ENCODE results near the gene APOLD1. TPM values are rescaled to one million over a fixed set of nuclear protein-coding genes. Genes with fewer than 3 reads are reported as not detected.

The APOLD1 gene
- total RNA-seq, 1 donor from 2014 or later: 10.5 TPM

- Mint-ChIP-seq H3K27ac (ENCODE audit: unreplicated experiment) (peak overlapping the region; percentile 99), H3K27me3 (ENCODE audit: unreplicated experiment) (no peaks in the 10 kb centered on the region), H3K9me3 (ENCODE audit: unreplicated experiment) (no peaks in the 10 kb centered on the region), H3K4me1 (ENCODE audit: unreplicated experiment) (peaks cover 50% of the 10 kb centered on the region), H3K4me3 (ENCODE audit: unreplicated experiment) (peak overlapping the region; percentile 72), H3K36me3 (ENCODE audit: unreplicated experiment) (no peaks in the 10 kb centered on the region)
- no peak for TF ChIP-seq CTCF (IDR thresholded peaks at IDR 0.05)
- DNase-seq (ENCODE audit: extremely low spot score, unreplicated experiment): no peak
These were observed 869 bp downstream of the APOLD1 start for GRCh38 chr12:12786351-12786705.

- Mint-ChIP-seq H3K36me3 (ENCODE audit: unreplicated experiment) (no peaks in the 10 kb centered on the region), H3K4me1 (ENCODE audit: unreplicated experiment) (peaks cover 55% of the 10 kb centered on the region), H3K27me3 (ENCODE audit: unreplicated experiment) (no peaks in the 10 kb centered on the region), H3K4me3 (ENCODE audit: unreplicated experiment) (peak overlapping the region; percentile 72), H3K27ac (ENCODE audit: unreplicated experiment) (peak overlapping the region; percentile 99), H3K9me3 (ENCODE audit: unreplicated experiment) (no peaks in the 10 kb centered on the region)
- peak; percentile 90 for DNase-seq (ENCODE audit: extremely low spot score, unreplicated experiment)
- no peak for TF ChIP-seq CTCF (IDR thresholded peaks at IDR 0.05)
These were observed 1.5 kb downstream of the APOLD1 start for GRCh38 chr12:12786706-12787601.

- no peak for DNase-seq (ENCODE audit: extremely low spot score, unreplicated experiment)
- Mint-ChIP-seq H3K27ac (ENCODE audit: unreplicated experiment) (peak overlapping the region; percentile 89), H3K4me3 (ENCODE audit: unreplicated experiment) (peak overlapping the region; percentile 18), H3K36me3 (ENCODE audit: unreplicated experiment) (no peaks in the 10 kb centered on the region), H3K4me1 (ENCODE audit: unreplicated experiment) (peaks cover 57% of the 10 kb centered on the region), H3K27me3 (ENCODE audit: unreplicated experiment) (no peaks in the 10 kb centered on the region), H3K9me3 (ENCODE audit: unreplicated experiment) (no peaks in the 10 kb centered on the region)
- no peak for TF ChIP-seq CTCF (IDR thresholded peaks at IDR 0.05)
These were observed 2.7 kb downstream of the APOLD1 start for GRCh38 chr12:12788131-12788530.

- Mint-ChIP-seq H3K36me3 (ENCODE audit: unreplicated experiment) (no peaks in the 10 kb centered on the region), H3K9me3 (ENCODE audit: unreplicated experiment) (no peaks in the 10 kb centered on the region), H3K4me1 (ENCODE audit: unreplicated experiment) (peaks cover 57% of the 10 kb centered on the region), H3K4me3 (ENCODE audit: unreplicated experiment) (peak overlapping the region; percentile 44), H3K27ac (ENCODE audit: unreplicated experiment) (peak overlapping the region; percentile 89), H3K27me3 (ENCODE audit: unreplicated experiment) (no peaks in the 10 kb centered on the region)
- no peak for DNase-seq (ENCODE audit: extremely low spot score, unreplicated experiment)
- TF ChIP-seq CTCF (IDR thresholded peaks at IDR 0.05): peak; percentile 87
These were observed 3.4 kb downstream of the APOLD1 start for GRCh38 chr12:12788675-12789368.

GRCh38 chr12:12790956-12791355 is 5.5 kb downstream of the APOLD1 start:
- DNase-seq (ENCODE audit: extremely low spot score, unreplicated experiment): no peak
- H3K4me3 Mint-ChIP-seq (ENCODE audit: unreplicated experiment): no peak overlapping the region
- no peak overlapping the region for H3K27ac Mint-ChIP-seq (ENCODE audit: unreplicated experiment)
- no peaks in the 10 kb centered on the region for H3K9me3 Mint-ChIP-seq (ENCODE audit: unreplicated experiment)
- TF ChIP-seq CTCF (IDR thresholded peaks at IDR 0.05): no peak
- no peaks in the 10 kb centered on the region for H3K36me3 Mint-ChIP-seq (ENCODE audit: unreplicated experiment)
- H3K4me1 Mint-ChIP-seq (ENCODE audit: unreplicated experiment): peaks cover 37% of the 10 kb centered on the region
- no peaks in the 10 kb centered on the region for H3K27me3 Mint-ChIP-seq (ENCODE audit: unreplicated experiment)

All from osteocyte (in vitro differentiated cells).